Measurements from ENCODE around the gene GEMIN4. TPM values are rescaled to one million over a fixed set of nuclear protein-coding genes. Genes with fewer than 3 reads are reported as not detected.
"Not testable (repeated sequence)": the region's sequence is repeated elsewhere in the genome, so short reads cannot be mapped to it uniquely, and the experiment has no call there.

Gene GEMIN4
- total RNA-seq, 2 experiments from 2014 or later = 40.2 to 53.6 TPM

- peaks cover 75% of the 10 kb centered on the region for H3K36me3 ChIP-seq (ENCODE audit: insufficient read depth, low read length)
- DNase-seq (ENCODE audit: low spot score) = no peak
- H3K4me2 ChIP-seq (ENCODE audit: low read length) = no peak overlapping the region
- no peak overlapping the region for H3K4me3 ChIP-seq (ENCODE audit: low read depth, low read length, poor library complexity, severe bottlenecking)
- H3K4me1 ChIP-seq (ENCODE audit: insufficient read depth, low read length, poor library complexity, severe bottlenecking) = no peaks in the 10 kb centered on the region
- intact Hi-C loops (cut with micrococcal nuclease; ENCODE audit: unreplicated experiment) = no loop called here
- no peaks in the 10 kb centered on the region for H4K20me1 ChIP-seq (ENCODE audit: insufficient read depth, low read length)
- TF ChIP-seq EZH2phosphoT487 (IDR thresholded peaks at IDR 0.05; ENCODE audit: borderline replicate concordance, low read depth, low read length) = no peak
- no peak for TF ChIP-seq CTCF (conservative IDR thresholded peaks at IDR 0.05; ENCODE audit: low read length)
- no TSS peak for BruUV-seq (replicated peaks)
- CTCF ChIA-PET (ENCODE audit: unreplicated experiment) = no interaction called here
- H3K9me3 ChIP-seq (ENCODE audit: low read length) = no peaks in the 10 kb centered on the region
- no peak overlapping the region for H3K27ac ChIP-seq (ENCODE audit: low read depth, low read length, poor library complexity, severe bottlenecking)
- no peaks in the 10 kb centered on the region for H3K9me2 ChIP-seq (ENCODE audit: insufficient read depth, low read length)
- no peaks in the 10 kb centered on the region for H3K79me2 ChIP-seq (ENCODE audit: insufficient read depth, low read depth, low read length)
- POLR2A ChIA-PET = interaction anchor here (0.7 kb wide), 1 partner anchor 26 kb away, joined by 6 read pairs; no protein-coding TSS in a partner anchor
- no peak overlapping the region for H2AFZ ChIP-seq (ENCODE audit: low read length)
These were observed 15.0 kb upstream of the GEMIN4 start for GRCh38 chr17:767076-767475.

- DNase-seq (ENCODE audit: low spot score) = no peak
- Histone ChIP-seq H3K79me2 (ENCODE audit: insufficient read depth, low read depth, low read length) (no peaks in the 10 kb centered on the region), H3K9me2 (ENCODE audit: insufficient read depth, low read length) (no peaks in the 10 kb centered on the region), H3K27ac (ENCODE audit: low read depth, low read length, poor library complexity, severe bottlenecking) (no peak overlapping the region), H4K20me1 (ENCODE audit: insufficient read depth, low read length) (no peaks in the 10 kb centered on the region), H2AFZ (ENCODE audit: low read length) (no peak overlapping the region), H3K4me3 (ENCODE audit: low read depth, low read length, poor library complexity, severe bottlenecking) (no peak overlapping the region), H3K4me1 (ENCODE audit: insufficient read depth, low read length, poor library complexity, severe bottlenecking) (no peaks in the 10 kb centered on the region), H3K36me3 (ENCODE audit: insufficient read depth, low read length) (peaks cover 84% of the 10 kb centered on the region), H3K9me3 (ENCODE audit: low read length) (no peaks in the 10 kb centered on the region), H3K4me2 (ENCODE audit: low read length) (no peak overlapping the region)
- POLR2A ChIA-PET = no interaction called here
- CTCF ChIA-PET (ENCODE audit: unreplicated experiment) = no interaction called here
- intact Hi-C loops (cut with micrococcal nuclease; ENCODE audit: unreplicated experiment) = no loop called here
- BruUV-seq (replicated peaks) = no TSS peak
- no peak for TF ChIP-seq EZH2phosphoT487 (IDR thresholded peaks at IDR 0.05; ENCODE audit: borderline replicate concordance, low read depth, low read length)
- TF ChIP-seq CTCF (conservative IDR thresholded peaks at IDR 0.05; ENCODE audit: low read length) = no peak
These were observed 8.3 kb upstream of the GEMIN4 start for GRCh38 chr17:760371-760770.

GRCh38 chr17:759964-760363, 7.9 kb upstream of the GEMIN4 start:
- H2AFZ ChIP-seq (ENCODE audit: low read length) = no peak overlapping the region
- H3K9me3 ChIP-seq (ENCODE audit: low read length) = no peaks in the 10 kb centered on the region
- ChIA-PET CTCF (ENCODE audit: unreplicated experiment) (no interaction called here), POLR2A (no interaction called here)
- DNase-seq (ENCODE audit: low spot score) = no peak
- intact Hi-C loops (cut with micrococcal nuclease; ENCODE audit: unreplicated experiment) = no loop called here
- H3K36me3 ChIP-seq (ENCODE audit: insufficient read depth, low read length) = peaks cover 83% of the 10 kb centered on the region
- no peaks in the 10 kb centered on the region for H3K9me2 ChIP-seq (ENCODE audit: insufficient read depth, low read length)
- no peaks in the 10 kb centered on the region for H3K79me2 ChIP-seq (ENCODE audit: insufficient read depth, low read depth, low read length)
- TF ChIP-seq CTCF (conservative IDR thresholded peaks at IDR 0.05; ENCODE audit: low read length) (no peak), EZH2phosphoT487 (IDR thresholded peaks at IDR 0.05; ENCODE audit: borderline replicate concordance, low read depth, low read length) (no peak)
- no peak overlapping the region for H3K4me3 ChIP-seq (ENCODE audit: low read depth, low read length, poor library complexity, severe bottlenecking)
- H3K4me2 ChIP-seq (ENCODE audit: low read length) = no peak overlapping the region
- no peak overlapping the region for H3K27ac ChIP-seq (ENCODE audit: low read depth, low read length, poor library complexity, severe bottlenecking)
- H3K4me1 ChIP-seq (ENCODE audit: insufficient read depth, low read length, poor library complexity, severe bottlenecking) = no peaks in the 10 kb centered on the region
- H4K20me1 ChIP-seq (ENCODE audit: insufficient read depth, low read length) = no peaks in the 10 kb centered on the region
- no TSS peak for BruUV-seq (replicated peaks)

GRCh38 chr17:756010-756567, 4.0 kb upstream of the GEMIN4 start:
- H4K20me1 ChIP-seq (ENCODE audit: insufficient read depth, low read length); H3K4me3 ChIP-seq (ENCODE audit: low read depth, low read length, poor library complexity, severe bottlenecking); intact Hi-C loops (cut with micrococcal nuclease; ENCODE audit: unreplicated experiment); H3K9me2 ChIP-seq (ENCODE audit: insufficient read depth, low read length); CTCF ChIA-PET (ENCODE audit: unreplicated experiment); POLR2A ChIA-PET; DNase-seq (ENCODE audit: low spot score); H3K4me1 ChIP-seq (ENCODE audit: insufficient read depth, low read length, poor library complexity, severe bottlenecking); H3K4me2 ChIP-seq (ENCODE audit: low read length); BruUV-seq (replicated peaks); H2AFZ ChIP-seq (ENCODE audit: low read length); H3K27ac ChIP-seq (ENCODE audit: low read depth, low read length, poor library complexity, severe bottlenecking); H3K9me3 ChIP-seq (ENCODE audit: low read length); H3K79me2 ChIP-seq (ENCODE audit: insufficient read depth, low read depth, low read length): not testable (repeated sequence)
- peaks cover 55% of the 10 kb centered on the region for H3K36me3 ChIP-seq (ENCODE audit: insufficient read depth, low read length)
